Liver (tissue), 9 donors: Measurements from ENCODE around the gene GPR157. TPM values are rescaled to one million over a fixed set of nuclear protein-coding genes. Genes with fewer than 3 reads are reported as not detected.

Experiments used
- DNase-seq: peaks from one replicate; pipeline ENCODE4 v3.0.0-alpha.2; 2017; ENCODE audit warnings: low spot score
- H3K27ac ChIP-seq, 2 donors: one replicate each; pipeline ENCODE4 v1.7.0; 2013; ENCODE audit warnings: inconsistent platforms in 2 of 2, low read length in 2 of 2, control low read depth in 1 of 2, low read depth in 1 of 2, mild to moderate bottlenecking in 1 of 2
- H3K27me3 ChIP-seq, 4 donors: one replicate each; pipeline versions ENCODE4 v1.6.1 to v1.7.0; 2013; ENCODE audit warnings: low read length in 3 of 4, inconsistent platforms in 1 of 4, mild to moderate bottlenecking in 1 of 4, moderate library complexity in 1 of 4; ENCODE audit not compliant: control insufficient read depth in 4 of 4, insufficient read depth in 4 of 4
- H3K36me3 ChIP-seq, 4 donors: one replicate each; pipeline versions ENCODE4 v1.6.1 to v1.7.0; 2013; ENCODE audit warnings: low read length in 3 of 4, mild to moderate bottlenecking in 3 of 4, low read depth in 1 of 4, moderate library complexity in 1 of 4; ENCODE audit not compliant: control insufficient read depth in 4 of 4, insufficient read depth in 3 of 4
- H3K4me1 ChIP-seq, 4 donors: one replicate each; pipeline versions ENCODE4 v1.6.1 to v1.7.0; 2013; ENCODE audit warnings: low read length in 3 of 4, mild to moderate bottlenecking in 3 of 4, moderate library complexity in 1 of 4; ENCODE audit not compliant: control insufficient read depth in 4 of 4, insufficient read depth in 4 of 4
- H3K4me3 ChIP-seq, 3 donors: one replicate each; pipeline versions ENCODE4 v1.6.1 to v1.7.0; 2013; ENCODE audit warnings: low read length in 3 of 3, control low read depth in 1 of 3, low read depth in 1 of 3, mild to moderate bottlenecking in 1 of 3
- H3K9ac ChIP-seq, 2 donors: one replicate each; pipeline ENCODE4 v1.7.0; 2013; ENCODE audit warnings: low read length in 2 of 2, mild to moderate bottlenecking in 2 of 2, moderate library complexity in 2 of 2, control low read depth in 1 of 2, low read depth in 1 of 2
- H3K9me3 ChIP-seq, 4 donors: one replicate each; pipeline versions ENCODE4 v1.6.1 to v1.7.0; 2013; ENCODE audit warnings: low read length in 3 of 4; ENCODE audit not compliant: control insufficient read depth in 4 of 4
- ATF3 ChIP-seq: IDR thresholded peaks from 2 replicates; pipeline ENCODE4 v1.6.1; 2016; ENCODE audit warnings: antibody characterized with exemption
- CTCF ChIP-seq: fragments of 150-350 bp; IDR thresholded peaks from 2 replicates; pipeline ENCODE4 v1.5.1; 2017; ENCODE audit warnings: improper control_type of control experiment, low read depth, low read length; ENCODE audit not compliant: missing input control
- EGR1 ChIP-seq, 2 donors: IDR thresholded peaks; 2 replicates each; pipeline ENCODE4 v1.6.1; 2016 to 2018; ENCODE audit warnings: antibody characterized with exemption in 2 of 2, low read depth in 2 of 2
- FOXA1 ChIP-seq: IDR thresholded peaks from 2 replicates; pipeline ENCODE4 v1.6.1; 2016; ENCODE audit warnings: antibody characterized with exemption
- FOXA2 ChIP-seq: IDR thresholded peaks from 2 replicates; pipeline ENCODE4 v1.6.1; 2016; ENCODE audit warnings: antibody characterized with exemption
- GABPA ChIP-seq, 2 donors: IDR thresholded peaks in 1 of 2; conservative IDR thresholded peaks in 1 of 2; 2 replicates each; pipeline ENCODE4 v1.6.1; 2016; ENCODE audit warnings: antibody characterized with exemption in 2 of 2, mild to moderate bottlenecking in 1 of 2, moderate library complexity in 1 of 2
- HNF4A ChIP-seq, 2 donors: conservative IDR thresholded peaks; 2 replicates each; pipeline ENCODE4 v1.6.1; 2016; ENCODE audit warnings: antibody characterized with exemption in 2 of 2, mild to moderate bottlenecking in 2 of 2
- HNF4G ChIP-seq: IDR thresholded peaks from 2 replicates; pipeline ENCODE4 v1.6.1; 2016; ENCODE audit warnings: antibody characterized with exemption
- JUND ChIP-seq, 2 donors: IDR thresholded peaks; 2 replicates each; pipeline ENCODE4 v1.6.1; 2016; ENCODE audit warnings: antibody characterized with exemption in 2 of 2
- MAX ChIP-seq: IDR thresholded peaks from 2 replicates; pipeline ENCODE4 v1.6.1; 2016; ENCODE audit warnings: antibody characterized with exemption
- RAD21 ChIP-seq, 2 donors: IDR thresholded peaks; 2 replicates each; pipeline ENCODE4 v1.6.1; 2016; ENCODE audit warnings: antibody characterized with exemption in 2 of 2, mild to moderate bottlenecking in 2 of 2
- REST ChIP-seq: IDR thresholded peaks from 2 replicates; pipeline ENCODE4 v1.6.1; 2016; ENCODE audit warnings: antibody characterized with exemption, mild to moderate bottlenecking
- RXRA ChIP-seq, 2 donors: IDR thresholded peaks; 2 replicates each; pipeline ENCODE4 v1.6.1; 2017 to 2018; ENCODE audit warnings: antibody characterized with exemption in 2 of 2, mild to moderate bottlenecking in 1 of 2
- SP1 ChIP-seq: IDR thresholded peaks from 2 replicates; pipeline ENCODE4 v1.6.1; 2018; ENCODE audit warnings: antibody characterized with exemption, mild to moderate bottlenecking
- YY1 ChIP-seq: IDR thresholded peaks from 2 replicates; pipeline ENCODE4 v1.6.1; 2016; ENCODE audit warnings: antibody characterized with exemption, mild to moderate bottlenecking
- WGBS: extraction: QIAGEN DNeasy Blood & Tissue Kit; methylation state at CpG from one replicate; pipeline ENCODE4 v1.1.7; 2013; 5-methylcytosine and 5-hydroxymethylcytosine counted together
- polyA plus RNA-seq, 2 donors: library from polyadenylated mRNA; stranded (reverse) in 1 of 2; unstranded in 1 of 2; fragments of 200-250 nt in 1 of 2; fragments of >200 nt in 1 of 2; fragmentation: Nextera tagmentation in 1 of 2; extraction: Ambion mirVana in 1 of 2; gene quantifications; one replicate each; pipeline versions ENCODE4 v1.2.1 to v1.2.3, GENCODE V29; 2013 to 2015
- total RNA-seq, 2 donors: library from RNA; depleted of rRNA; stranded (reverse); fragments of >200 nt; gene quantifications; one replicate each; pipeline ENCODE4 v1.2.3, GENCODE V29; 2014
- donor health status: healthy.
- donor health status: healthy.
- donor health status: healthy.
- donor health status: healthy.
- donor health status: healthy.

The GPR157 gene
- total and polyA plus RNA-seq, 4 donors, result 1.3 to 7.0 (median 2.2) TPM

GRCh38 chr1:9061252-9061960 is 67.5 kb downstream of the GPR157 start:
- Histone ChIP-seq H3K9me3 (no peaks in the 10 kb centered on the region), H3K4me3 (no peak overlapping the region), H3K4me1 (no peaks in the 10 kb centered on the region), H3K36me3 (no peaks in the 10 kb centered on the region), H3K9ac (no peak overlapping the region), H3K27ac (no peak overlapping the region), H3K27me3 (no peaks in the 10 kb centered on the region)
- TF ChIP-seq HNF4A (conservative IDR thresholded peaks at IDR 0.05) (peak in 1 of 2 donors; percentile 33), HNF4G (no peak)
- 73% methylated on average over 6 of the region's 6 CpGs for WGBS
- DNase-seq, result no peak

- Histone ChIP-seq H3K9me3 (no peaks in the 10 kb centered on the region), H3K36me3 (no peaks in the 10 kb centered on the region), H3K9ac (no peak overlapping the region), H3K4me1 (no peaks in the 10 kb centered on the region), H3K27ac (no peak overlapping the region), H3K4me3 (no peak overlapping the region), H3K27me3 (no peaks in the 10 kb centered on the region)
- no peak for DNase-seq
- TF ChIP-seq REST, result no peak
- no peak for TF ChIP-seq CTCF
- no peak for TF ChIP-seq YY1
- no peak for TF ChIP-seq ATF3
- no peak for TF ChIP-seq GABPA (IDR thresholded peaks at IDR 0.05 in 1 of 2, conservative IDR thresholded peaks at IDR 0.05 in 1 of 2)
- no peak for TF ChIP-seq SP1
- TF ChIP-seq HNF4A (conservative IDR thresholded peaks at IDR 0.05), result no peak
- TF ChIP-seq FOXA1, result no peak
- no peak for TF ChIP-seq RAD21 (IDR thresholded peaks at IDR 0.05)
- TF ChIP-seq MAX, result no peak
- TF ChIP-seq FOXA2, result no peak
- no peak for TF ChIP-seq RXRA (IDR thresholded peaks at IDR 0.05)
- TF ChIP-seq JUND (IDR thresholded peaks at IDR 0.05), result no peak
- TF ChIP-seq EGR1 (IDR thresholded peaks at IDR 0.05; ENCODE audit: low read depth in 2 of 2), result no peak
- WGBS, result 95% methylated on average over 4 of the region's 4 CpGs
These were observed 68.8 kb downstream of the GPR157 start for GRCh38 chr1:9059891-9060744.
